ENCODE data around the gene TTC21A.

DNA sequence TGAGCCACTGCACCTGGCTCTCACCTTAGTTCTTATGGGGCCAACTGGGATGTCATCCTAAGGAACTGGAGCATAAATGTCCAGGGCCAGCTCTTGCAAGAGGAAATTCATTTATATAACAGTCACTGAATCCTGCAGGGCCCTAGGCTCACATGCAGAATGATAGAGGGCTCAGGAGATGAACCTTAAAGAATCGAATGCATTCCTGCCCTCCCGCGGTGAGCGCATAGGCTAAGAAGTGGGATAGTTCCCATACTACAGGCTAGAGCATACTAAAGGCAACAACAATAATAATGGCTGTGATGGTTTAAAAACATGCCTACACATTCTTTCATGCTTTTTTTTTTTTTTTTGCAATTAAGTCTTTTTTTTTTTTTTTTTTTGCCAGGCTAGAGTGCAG is 63.0 kb downstream of the TTC21A start:
- TF ChIP-seq, protein P1, sequence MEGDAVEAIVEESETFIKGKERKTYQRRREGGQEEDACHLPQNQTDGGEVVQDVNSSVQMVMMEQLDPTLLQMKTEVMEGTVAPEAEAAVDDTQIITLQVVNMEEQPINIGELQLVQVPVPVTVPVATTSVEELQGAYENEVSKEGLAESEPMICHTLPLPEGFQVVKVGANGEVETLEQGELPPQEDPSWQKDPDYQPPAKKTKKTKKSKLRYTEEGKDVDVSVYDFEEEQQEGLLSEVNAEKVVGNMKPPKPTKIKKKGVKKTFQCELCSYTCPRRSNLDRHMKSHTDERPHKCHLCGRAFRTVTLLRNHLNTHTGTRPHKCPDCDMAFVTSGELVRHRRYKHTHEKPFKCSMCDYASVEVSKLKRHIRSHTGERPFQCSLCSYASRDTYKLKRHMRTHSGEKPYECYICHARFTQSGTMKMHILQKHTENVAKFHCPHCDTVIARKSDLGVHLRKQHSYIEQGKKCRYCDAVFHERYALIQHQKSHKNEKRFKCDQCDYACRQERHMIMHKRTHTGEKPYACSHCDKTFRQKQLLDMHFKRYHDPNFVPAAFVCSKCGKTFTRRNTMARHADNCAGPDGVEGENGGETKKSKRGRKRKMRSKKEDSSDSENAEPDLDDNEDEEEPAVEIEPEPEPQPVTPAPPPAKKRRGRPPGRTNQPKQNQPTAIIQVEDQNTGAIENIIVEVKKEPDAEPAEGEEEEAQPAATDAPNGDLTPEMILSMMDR (IDR thresholded peaks at IDR 0.05): no peak
- TF ChIP-seq POLR2A (IDR thresholded peaks at IDR 0.05): no peak
